NCI-H345 (cell line): ENCODE measurements around the gene P2RY2.

Experiments
- DNase-seq: peaks from one replicate; lab custom pipeline; 2025; lab: John Stamatoyannopoulos, UW

Gene P2RY2

DNA sequence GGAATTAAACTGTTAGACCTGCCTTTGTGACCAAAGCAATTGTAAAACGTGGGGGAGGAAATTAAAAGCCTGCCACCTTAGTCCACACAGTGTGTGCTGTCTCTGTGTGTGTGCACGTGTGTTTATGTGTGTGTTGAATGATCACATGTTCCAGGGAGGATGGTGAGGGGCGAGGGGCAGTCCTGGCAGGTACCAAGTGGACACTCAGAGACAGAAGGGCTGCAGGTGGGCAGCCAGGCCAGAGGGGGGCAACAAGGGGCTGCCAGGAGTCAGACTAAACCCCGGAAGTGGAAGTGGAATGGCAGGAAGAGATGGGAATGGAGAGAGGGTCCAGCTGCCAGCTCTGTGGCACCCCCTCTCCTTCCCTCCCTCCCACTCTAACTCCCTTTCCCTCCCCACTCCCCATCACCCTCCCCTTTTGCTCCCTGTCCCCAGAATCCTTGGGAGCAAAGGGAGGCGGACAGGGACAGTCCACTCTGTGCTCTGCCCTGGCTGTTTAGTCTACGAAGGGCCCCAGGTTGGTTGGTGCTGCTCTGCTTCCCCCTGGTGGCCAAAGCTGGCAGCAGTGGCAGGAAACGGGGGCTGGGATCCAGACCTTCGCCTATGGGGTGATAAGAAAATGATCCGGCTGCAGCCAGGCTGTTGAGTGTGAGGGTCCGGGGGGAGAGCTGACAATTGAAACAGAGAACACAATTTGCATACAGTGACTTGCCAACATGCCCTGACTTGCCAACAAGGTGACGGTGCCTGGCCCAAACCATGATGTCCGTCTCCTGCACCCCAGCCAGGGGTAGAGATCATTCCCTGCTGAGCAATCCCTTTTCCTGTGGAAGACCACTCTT lies 24.4 kb downstream of the P2RY2 start:
- DNase-seq = peak; percentile 41

GRCh38 chr11:73243093-73243485 lies 25.0 kb downstream of the P2RY2 start:
- no peak for DNase-seq

- DNase-seq = no peak
These were observed 26.6 kb downstream of the P2RY2 start for GRCh38 chr11:73244589-73245240.

GRCh38 chr11:73245461-73245860 lies 27.4 kb downstream of the P2RY2 start:
- no peak for DNase-seq

GRCh38 chr11:73246303-73246702 lies 28.2 kb downstream of the P2RY2 start:
- DNase-seq = no peak

DNA sequence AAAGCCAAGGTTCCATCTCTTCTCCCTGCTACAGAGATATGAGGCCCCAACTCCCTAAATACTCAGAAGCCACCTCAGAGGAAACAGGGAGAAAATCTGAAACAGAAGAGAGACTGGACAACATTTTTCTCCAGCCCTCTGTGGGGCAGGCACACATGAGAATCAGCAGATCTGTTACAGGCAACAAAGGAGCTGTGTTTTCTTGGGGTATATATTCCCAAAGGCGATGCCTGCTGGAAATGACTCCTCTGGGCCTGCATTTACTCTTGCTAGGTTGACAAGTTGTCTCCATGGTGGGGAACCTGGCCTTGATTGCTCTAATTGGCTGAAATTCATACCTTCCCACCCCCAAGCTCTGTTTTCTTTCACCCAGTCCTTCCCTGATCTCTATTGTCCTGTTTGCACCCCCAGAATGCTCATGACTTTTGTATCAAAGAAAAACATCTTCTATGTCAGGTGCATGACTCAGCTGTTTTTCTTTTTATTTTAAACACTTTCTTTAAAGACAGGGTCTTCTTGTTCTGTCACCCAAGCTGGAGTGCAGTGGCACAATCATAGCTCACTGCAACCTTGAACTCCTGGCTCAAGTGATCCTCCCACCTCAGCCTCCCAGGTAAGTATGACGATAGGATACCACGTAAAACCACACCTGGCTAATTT lies 30.6 kb downstream of the P2RY2 start:
- no peak for DNase-seq

DNA sequence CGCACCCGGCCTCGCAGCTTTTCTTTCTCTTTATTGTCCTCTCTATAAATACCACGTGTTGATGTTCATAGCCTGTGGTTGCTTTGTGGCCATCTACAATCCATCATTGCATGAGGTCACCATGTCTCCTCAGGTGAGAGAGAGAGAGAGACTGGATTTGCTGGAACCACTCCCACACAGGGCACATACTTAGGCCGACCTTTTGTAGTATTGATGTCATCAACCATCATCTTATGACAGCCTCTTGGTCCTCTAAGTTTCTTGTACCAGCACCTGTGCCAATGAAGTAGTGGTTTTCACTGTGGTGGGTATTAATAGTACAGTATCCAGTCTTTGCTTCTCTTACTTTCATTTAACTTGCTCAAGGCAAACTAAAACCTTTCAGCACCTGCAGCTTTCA lies 31.2 kb downstream of the P2RY2 start:
- no peak for DNase-seq

GRCh38 chr11:73249853-73250783 lies 32.0 kb downstream of the P2RY2 start:
- no peak for DNase-seq

DNA sequence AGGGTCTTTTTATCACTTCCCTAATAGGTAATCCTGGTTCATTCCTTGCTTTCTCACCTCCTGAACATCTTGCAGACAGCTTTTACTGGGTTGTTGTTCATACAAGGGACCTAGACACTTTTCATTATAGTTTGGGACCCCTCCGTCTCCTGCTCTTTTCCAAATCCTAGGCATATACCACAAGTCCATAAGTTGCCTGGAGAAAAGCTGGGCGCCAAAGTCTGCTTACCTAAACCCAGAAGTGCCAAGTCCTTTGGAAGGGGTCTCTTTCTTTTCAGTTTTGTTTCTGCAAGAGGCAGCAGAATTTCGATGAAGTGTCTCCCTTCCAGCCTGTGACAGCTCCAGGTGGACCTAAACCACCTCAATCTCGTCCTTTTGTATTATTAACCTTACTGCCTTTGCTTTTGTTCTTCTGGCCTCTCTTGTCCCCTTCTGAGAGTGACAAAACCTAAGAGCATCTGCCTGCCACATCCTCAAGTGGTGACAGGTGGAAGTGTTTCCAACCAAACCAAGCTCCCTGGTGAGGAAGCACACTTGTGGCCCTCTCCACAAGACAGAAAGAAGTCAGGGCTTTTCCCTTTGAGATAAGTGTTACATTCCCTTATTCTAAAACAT lies 34.6 kb downstream of the P2RY2 start:
- peak; percentile 59 for DNase-seq

DNA sequence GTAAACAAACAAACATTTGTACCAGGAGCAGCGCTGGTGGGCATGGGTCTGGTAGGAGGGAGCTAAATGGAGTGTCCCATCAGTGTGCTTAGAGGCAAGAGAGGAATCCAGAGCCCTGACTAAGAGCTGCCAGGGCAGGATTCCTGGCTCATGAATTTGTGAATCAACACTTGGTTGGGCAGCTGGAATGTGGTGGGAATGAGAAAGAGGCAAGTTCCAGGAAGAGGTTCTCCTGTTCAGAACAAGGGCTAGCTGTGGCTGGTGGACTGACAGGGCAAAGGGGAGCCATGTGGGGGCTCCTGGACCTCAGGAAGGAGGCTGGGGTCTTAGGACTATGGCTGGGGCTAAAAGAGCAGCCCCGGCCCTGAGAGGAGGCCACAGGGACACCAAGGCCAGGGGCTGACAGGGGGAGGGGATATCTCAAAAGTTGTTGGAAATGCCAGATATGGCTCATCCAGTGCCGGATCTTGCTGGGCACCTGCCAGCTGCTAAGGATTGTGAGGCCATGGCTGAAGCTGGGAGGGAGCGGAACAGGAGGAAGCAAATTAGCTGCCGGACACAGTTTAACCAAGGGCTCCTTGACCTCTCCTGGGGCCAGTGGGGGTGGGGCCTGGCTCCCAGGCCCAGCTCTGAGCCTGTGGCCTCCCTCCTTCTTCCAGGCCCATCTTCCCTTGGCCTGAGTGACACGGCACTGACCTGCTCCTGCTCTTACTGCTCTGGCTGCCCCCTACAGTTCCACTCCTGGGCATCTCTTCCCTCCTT lies 39.4 kb downstream of the P2RY2 start:
- no peak for DNase-seq

DNA sequence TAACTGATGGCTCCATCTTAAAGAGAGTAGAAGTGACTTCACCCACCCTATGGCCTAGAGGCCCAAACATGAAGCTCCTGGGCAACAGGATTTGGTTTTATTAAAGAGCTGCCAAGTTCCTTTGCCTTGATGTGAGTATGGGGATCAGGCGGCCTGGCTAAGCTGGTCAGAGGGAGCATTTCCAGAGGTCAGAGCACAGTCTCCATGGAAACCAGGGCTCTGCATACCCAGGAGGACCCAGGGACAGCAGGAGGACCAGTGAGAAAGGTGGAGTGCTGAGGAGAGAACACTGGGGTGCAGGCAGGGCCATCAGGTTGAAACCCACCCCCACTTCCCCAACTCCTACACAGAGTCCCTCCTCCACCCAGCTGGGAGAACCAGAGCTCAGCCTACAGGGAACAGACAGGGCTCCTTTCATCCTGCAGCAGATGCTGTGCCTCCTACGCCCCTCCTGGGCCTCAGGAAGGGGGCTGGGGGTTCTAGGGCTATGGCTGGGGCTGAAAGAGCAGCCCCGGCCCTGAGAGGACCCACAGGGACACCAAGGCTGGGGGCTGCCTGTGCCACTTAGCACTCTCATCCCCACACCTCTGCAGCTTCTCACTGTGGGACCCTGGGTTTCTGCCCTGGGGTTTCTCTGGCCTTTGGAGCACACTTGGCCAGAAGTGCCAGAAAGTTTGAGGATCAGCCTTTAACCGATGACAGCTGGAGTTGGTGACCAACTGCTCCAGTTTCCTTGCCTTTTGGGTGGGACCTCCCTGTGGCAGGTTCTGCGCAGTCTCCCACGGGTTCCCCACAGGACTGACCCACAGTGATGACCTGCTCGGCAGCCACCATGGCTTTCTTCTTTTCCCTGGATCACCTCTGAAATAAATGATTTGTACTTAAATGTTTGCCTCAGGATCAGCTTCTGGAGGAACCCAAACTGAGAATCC lies 40.3 kb downstream of the P2RY2 start:
- no peak for DNase-seq

DNA sequence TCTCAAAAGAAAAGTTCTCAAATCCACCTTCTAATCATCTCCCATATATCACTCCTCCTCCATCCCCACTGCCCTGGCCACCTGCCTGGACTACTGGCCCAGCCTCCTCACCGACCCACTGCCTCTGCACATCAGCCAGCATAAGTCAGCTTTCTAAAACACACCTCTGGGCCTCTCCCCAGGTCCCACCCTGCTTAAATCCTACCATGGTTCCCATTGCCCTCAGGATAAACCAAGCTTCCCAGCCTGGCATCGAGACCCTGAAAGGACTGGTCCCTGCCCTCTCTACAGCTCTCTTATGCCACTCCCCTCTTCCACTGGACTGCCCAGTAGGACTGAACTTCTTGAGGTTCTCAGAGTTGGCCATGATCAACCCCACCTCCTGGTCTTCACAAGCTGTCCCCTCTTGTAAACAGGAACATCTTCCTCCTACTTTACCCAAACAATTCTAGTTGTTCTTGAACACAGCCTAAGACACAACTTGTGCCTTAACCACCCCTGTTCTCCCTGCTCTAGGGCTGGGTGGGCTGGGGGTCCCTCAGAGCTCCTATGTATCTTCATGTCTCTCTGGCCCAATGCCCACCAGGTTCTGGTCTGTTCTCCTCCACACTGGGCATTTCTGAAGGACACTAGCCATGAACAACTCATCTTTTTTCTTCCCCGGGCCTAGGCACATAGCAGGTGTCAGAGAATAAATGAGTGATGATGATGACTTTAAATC lies 41.5 kb downstream of the P2RY2 start:
- DNase-seq = no peak

GRCh38 chr11:73260127-73260457 lies 42.0 kb downstream of the P2RY2 start:
- no peak for DNase-seq

- no peak for DNase-seq
These were observed 44.9 kb downstream of the P2RY2 start for GRCh38 chr11:73262851-73263495.

GRCh38 chr11:73263640-73264039 lies 45.6 kb downstream of the P2RY2 start:
- DNase-seq = no peak

- no peak for DNase-seq
These were observed 47.3 kb downstream of the P2RY2 start for GRCh38 chr11:73265278-73265810.

DNA sequence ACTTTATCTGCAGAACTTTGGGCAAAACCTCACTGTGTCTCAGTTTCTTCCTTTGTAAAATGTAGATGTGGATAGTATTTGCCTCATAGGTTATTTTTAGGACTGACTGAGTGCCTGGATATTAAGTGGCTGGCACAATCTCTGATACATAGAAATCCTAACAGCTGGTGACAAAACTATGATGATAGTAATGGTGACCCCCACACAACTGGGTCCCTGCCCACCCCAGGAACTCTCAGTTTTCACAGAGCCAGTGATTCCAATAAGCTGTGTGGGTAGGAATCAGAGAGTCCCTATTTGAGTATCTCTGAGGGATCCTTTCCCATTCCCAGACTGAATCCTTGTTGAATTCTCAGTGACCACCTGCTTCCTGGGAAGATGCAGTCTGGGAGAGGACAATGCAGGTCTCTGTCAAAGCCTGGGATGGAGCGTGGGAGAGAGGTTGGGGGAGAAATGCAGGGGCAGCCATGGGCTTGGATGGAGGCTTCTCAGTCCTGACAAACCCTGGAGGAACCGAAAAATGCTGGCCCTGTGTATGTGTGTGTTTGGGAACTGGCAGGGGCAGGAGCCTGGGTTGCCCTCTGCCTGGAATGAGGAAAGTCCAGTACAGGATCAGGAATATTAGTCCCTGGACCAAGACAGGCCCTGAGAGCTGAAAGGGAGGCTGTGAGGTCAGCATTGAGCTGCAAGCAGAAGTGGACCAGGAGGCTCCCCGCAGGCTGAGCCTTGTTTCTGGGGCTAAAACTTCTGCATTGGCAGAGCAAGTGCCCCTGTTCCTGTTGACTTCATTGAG lies 48.0 kb downstream of the P2RY2 start:
- no peak for DNase-seq

DNA sequence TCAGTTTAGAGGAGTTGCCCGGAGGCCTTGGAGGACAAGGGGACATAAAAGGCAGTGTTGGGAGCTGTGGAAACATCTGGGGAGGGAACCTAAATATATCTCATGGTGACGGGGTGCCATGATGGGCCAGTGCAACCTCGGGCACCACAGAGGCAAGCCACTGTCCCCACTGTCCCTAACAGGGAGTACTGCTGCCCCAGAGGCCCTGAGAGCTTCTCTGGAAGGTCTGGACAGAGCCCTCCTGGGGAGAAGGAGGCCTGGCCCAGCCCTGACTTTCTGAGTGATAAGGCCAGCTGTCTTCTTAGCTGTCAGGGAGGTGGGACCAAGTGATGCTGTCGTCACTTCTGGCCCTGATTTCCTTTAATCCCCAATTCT lies 48.6 kb downstream of the P2RY2 start:
- no peak for DNase-seq
